ENCODE data around the gene MOCS3. TPM values are rescaled to one million over a fixed set of nuclear protein-coding genes. Genes with fewer than 3 reads are reported as not detected.

MOCS3 gene
- total and polyA plus RNA-seq, 2 donors (not counting 1 experiment from before 2014, with no cell fraction given) = 0.91 to 7.6 TPM

DNA sequence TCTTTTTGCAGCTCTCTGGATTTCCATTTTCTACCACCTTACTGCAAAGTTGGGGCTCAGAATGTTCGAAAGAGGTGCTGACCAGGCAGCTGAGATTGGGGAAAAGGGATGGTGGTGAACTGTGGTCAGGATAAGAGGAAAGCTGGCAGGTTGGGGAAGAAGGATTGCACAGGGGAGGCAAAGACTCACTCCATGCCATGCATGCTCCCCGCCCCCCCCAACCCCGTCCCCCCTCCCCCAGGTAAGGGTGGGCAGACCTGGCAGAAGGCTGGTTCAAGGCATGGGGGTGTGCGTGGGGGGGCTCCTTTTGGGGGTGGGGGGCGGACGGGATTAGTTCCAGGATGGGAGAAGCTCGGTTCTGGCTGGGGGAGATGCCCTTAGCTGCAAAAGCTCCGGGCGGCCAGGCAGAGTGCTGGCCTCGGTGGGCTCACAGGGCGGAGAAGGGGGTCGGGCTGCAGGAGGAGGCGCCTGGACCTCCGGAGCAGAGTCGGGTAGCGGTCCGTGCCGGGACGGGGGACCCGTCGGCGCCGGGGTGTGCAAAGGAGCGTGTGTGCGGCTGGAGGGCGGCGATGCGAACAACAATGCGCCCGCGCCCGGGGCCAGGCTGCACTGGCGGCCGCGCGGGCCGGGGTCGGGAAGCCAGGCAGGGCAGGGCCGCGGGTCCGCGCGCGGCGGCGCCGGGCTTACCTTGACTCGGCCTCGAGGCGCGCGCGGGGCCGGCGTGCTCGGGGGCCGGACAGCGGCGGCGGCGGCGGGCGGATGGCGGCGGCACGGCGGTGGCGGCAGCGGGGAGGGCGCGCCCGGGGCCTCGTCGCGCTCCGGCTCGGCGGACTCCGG, 28.3 kb upstream of the MOCS3 start:
- TF ChIP-seq, protein P1, sequence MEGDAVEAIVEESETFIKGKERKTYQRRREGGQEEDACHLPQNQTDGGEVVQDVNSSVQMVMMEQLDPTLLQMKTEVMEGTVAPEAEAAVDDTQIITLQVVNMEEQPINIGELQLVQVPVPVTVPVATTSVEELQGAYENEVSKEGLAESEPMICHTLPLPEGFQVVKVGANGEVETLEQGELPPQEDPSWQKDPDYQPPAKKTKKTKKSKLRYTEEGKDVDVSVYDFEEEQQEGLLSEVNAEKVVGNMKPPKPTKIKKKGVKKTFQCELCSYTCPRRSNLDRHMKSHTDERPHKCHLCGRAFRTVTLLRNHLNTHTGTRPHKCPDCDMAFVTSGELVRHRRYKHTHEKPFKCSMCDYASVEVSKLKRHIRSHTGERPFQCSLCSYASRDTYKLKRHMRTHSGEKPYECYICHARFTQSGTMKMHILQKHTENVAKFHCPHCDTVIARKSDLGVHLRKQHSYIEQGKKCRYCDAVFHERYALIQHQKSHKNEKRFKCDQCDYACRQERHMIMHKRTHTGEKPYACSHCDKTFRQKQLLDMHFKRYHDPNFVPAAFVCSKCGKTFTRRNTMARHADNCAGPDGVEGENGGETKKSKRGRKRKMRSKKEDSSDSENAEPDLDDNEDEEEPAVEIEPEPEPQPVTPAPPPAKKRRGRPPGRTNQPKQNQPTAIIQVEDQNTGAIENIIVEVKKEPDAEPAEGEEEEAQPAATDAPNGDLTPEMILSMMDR (IDR thresholded peaks at IDR 0.05) = no peak
- TF ChIP-seq EZH2 (IDR thresholded peaks at IDR 0.05; ENCODE audit: borderline replicate concordance, insufficient read depth, low read depth, low read length, poor library complexity, severe bottlenecking) = no peak
- Histone ChIP-seq H3K4me1 (ENCODE audit: control insufficient read depth in 2 of 2, insufficient read depth in 2 of 2, low read length in 2 of 2) (peaks cover 24 to 27% of the 10 kb centered on the region in 2 donors), H4K20me1 (ENCODE audit: control insufficient read depth, insufficient read depth, low read length, poor library complexity, severe bottlenecking) (peaks cover 20% of the 10 kb centered on the region), H3K9me3 (ENCODE audit: control extremely low read depth in 1 of 3, control insufficient read depth in 2 of 3, insufficient read depth in 1 of 3, low read length in 2 of 3) (no peaks in the 10 kb centered on the region), H3K36me3 (replicated peaks in 1 of 2; ENCODE audit: control extremely low read depth in 1 of 2, control insufficient read depth in 1 of 2, extremely low read depth in 1 of 2, insufficient read depth in 2 of 2, low read length in 1 of 2) (peaks cover 0 to 47% of the 10 kb centered on the region in 2 experiments), H3K27ac (ENCODE audit: low read length in 2 of 2) (peak overlapping the region; percentile 68 to 94), H3K27me3 (replicated peaks in 1 of 4; ENCODE audit: control extremely low read depth in 1 of 4, control insufficient read depth in 3 of 4, insufficient read depth in 4 of 4, low read length in 3 of 4) (no peaks in the 10 kb centered on the region), H3K79me2 (ENCODE audit: control insufficient read depth, insufficient read depth, low read length) (peaks cover 51% of the 10 kb centered on the region), H2AFZ (ENCODE audit: insufficient read depth, low read depth, low read length, poor library complexity, severe bottlenecking) (peak overlapping the region; percentile 16), H3K9ac (ENCODE audit: low read length) (peak overlapping the region; percentile 94), H3K4me3 (ENCODE audit: control extremely low read depth in 1 of 5, extremely low read depth in 1 of 5, insufficient read depth in 1 of 5, low read depth in 2 of 5, low read length in 4 of 5) (peak overlapping the region; percentile 62 to 85 (median 76)), H3K4me2 (replicated peaks; ENCODE audit: low read depth, low read length, poor library complexity, severe bottlenecking) (peak overlapping the region; percentile 83)
- ChIA-PET POLR2A (interaction anchor here (0.6 to 4.9 kb wide), 15 partner anchors 15 to 814 kb away, joined by 3 to 123 read pairs (median 7); partner anchors contain the start of genes BCAS4, DPM1, MOCS3 and PARD6B), CTCF (interaction anchor here (0.5 to 16.7 kb wide), 22 partner anchors 10 to 135 kb away, joined by 3 to 390 read pairs (median 5); partner anchors contain the start of genes BCAS4, DPM1 and MOCS3)
- H3K4me3 Mint-ChIP-seq = peak overlapping the region; percentile 92
- WGBS (ENCODE audit: insufficient coverage) = under 1% methylated on average over 76 of the region's 79 CpGs
- no peaks in the 10 kb centered on the region for H3K9me3 Mint-ChIP-seq (ENCODE audit: insufficient read depth)
- intact Hi-C loops (cut with micrococcal nuclease) = loop anchor here (5.0 kb wide), 1 partner anchor 813 kb away; no protein-coding TSS in a partner anchor
- H3K27ac Mint-ChIP-seq = peak overlapping the region; percentile 95
- H3K27me3 Mint-ChIP-seq = no peaks in the 10 kb centered on the region
- peaks cover 45% of the 10 kb centered on the region for H3K4me1 Mint-ChIP-seq
- DNase-seq (peak; percentile 63), ATAC-seq (ENCODE audit: low read depth) (peak; percentile 3)

Measured in B cell (primary cell).